ENCODE data around the gene ADGRL1.

DNA sequence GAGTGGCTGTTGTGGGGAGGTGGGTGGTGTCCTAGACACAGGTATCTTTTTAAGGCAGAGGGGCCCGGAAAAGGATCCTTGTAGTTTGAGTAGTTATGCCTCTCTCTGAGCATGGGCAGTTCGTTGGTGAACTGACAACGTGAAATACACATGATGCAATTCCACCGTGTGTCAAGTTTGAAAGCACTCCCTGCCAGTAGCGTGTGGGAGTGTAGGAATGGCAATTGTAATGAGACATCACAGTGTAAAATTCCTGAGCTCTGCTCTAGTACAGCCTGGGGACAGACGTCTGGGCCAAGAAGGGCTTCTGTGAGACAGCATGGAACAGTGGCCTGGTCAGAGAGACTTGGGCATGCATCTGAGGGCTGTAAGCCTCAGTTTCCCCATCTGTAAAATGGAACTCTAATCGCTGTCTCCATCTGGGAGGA, 59.2 kb downstream of the ADGRL1 start:
- TF ChIP-seq, protein P1, sequence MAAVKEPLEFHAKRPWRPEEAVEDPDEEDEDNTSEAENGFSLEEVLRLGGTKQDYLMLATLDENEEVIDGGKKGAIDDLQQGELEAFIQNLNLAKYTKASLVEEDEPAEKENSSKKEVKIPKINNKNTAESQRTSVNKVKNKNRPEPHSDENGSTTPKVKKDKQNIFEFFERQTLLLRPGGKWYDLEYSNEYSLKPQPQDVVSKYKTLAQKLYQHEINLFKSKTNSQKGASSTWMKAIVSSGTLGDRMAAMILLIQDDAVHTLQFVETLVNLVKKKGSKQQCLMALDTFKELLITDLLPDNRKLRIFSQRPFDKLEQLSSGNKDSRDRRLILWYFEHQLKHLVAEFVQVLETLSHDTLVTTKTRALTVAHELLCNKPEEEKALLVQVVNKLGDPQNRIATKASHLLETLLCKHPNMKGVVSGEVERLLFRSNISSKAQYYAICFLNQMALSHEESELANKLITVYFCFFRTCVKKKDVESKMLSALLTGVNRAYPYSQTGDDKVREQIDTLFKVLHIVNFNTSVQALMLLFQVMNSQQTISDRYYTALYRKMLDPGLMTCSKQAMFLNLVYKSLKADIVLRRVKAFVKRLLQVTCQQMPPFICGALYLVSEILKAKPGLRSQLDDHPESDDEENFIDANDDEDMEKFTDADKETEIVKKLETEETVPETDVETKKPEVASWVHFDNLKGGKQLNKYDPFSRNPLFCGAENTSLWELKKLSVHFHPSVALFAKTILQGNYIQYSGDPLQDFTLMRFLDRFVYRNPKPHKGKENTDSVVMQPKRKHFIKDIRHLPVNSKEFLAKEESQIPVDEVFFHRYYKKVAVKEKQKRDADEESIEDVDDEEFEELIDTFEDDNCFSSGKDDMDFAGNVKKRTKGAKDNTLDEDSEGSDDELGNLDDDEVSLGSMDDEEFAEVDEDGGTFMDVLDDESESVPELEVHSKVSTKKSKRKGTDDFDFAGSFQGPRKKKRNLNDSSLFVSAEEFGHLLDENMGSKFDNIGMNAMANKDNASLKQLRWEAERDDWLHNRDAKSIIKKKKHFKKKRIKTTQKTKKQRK (IDR thresholded peaks at IDR 0.05; ENCODE audit: low read depth, low read length) = no peak
- TF ChIP-seq POLR2A (IDR thresholded peaks at IDR 0.05; ENCODE audit: low read depth, low read length) (no peak), YY1 (IDR thresholded peaks at IDR 0.05; ENCODE audit: low read depth, low read length) (no peak), POLR2AphosphoS5 (IDR thresholded peaks at IDR 0.05; ENCODE audit: low read length) (no peak), YBX1 (IDR thresholded peaks at IDR 0.05) (no peak), MYC (IDR thresholded peaks at IDR 0.05; ENCODE audit: insufficient read depth, insufficient read length, insufficient replicate concordance, low read length, severe bottlenecking) (no peak)
- TF ChIP-seq, protein P2, sequence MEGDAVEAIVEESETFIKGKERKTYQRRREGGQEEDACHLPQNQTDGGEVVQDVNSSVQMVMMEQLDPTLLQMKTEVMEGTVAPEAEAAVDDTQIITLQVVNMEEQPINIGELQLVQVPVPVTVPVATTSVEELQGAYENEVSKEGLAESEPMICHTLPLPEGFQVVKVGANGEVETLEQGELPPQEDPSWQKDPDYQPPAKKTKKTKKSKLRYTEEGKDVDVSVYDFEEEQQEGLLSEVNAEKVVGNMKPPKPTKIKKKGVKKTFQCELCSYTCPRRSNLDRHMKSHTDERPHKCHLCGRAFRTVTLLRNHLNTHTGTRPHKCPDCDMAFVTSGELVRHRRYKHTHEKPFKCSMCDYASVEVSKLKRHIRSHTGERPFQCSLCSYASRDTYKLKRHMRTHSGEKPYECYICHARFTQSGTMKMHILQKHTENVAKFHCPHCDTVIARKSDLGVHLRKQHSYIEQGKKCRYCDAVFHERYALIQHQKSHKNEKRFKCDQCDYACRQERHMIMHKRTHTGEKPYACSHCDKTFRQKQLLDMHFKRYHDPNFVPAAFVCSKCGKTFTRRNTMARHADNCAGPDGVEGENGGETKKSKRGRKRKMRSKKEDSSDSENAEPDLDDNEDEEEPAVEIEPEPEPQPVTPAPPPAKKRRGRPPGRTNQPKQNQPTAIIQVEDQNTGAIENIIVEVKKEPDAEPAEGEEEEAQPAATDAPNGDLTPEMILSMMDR (IDR thresholded peaks at IDR 0.05 in 2 of 3, conservative IDR thresholded peaks at IDR 0.05 in 1 of 3; ENCODE audit: control insufficient read depth in 2 of 3, extremely low read depth in 1 of 3, insufficient read depth in 1 of 3, low read depth in 3 of 3, low read length in 3 of 3) = no peak
- TF ChIP-seq, protein P3, sequence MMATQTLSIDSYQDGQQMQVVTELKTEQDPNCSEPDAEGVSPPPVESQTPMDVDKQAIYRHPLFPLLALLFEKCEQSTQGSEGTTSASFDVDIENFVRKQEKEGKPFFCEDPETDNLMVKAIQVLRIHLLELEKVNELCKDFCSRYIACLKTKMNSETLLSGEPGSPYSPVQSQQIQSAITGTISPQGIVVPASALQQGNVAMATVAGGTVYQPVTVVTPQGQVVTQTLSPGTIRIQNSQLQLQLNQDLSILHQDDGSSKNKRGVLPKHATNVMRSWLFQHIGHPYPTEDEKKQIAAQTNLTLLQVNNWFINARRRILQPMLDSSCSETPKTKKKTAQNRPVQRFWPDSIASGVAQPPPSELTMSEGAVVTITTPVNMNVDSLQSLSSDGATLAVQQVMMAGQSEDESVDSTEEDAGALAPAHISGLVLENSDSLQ (IDR thresholded peaks at IDR 0.05) = no peak
- TF ChIP-seq, protein P4, sequence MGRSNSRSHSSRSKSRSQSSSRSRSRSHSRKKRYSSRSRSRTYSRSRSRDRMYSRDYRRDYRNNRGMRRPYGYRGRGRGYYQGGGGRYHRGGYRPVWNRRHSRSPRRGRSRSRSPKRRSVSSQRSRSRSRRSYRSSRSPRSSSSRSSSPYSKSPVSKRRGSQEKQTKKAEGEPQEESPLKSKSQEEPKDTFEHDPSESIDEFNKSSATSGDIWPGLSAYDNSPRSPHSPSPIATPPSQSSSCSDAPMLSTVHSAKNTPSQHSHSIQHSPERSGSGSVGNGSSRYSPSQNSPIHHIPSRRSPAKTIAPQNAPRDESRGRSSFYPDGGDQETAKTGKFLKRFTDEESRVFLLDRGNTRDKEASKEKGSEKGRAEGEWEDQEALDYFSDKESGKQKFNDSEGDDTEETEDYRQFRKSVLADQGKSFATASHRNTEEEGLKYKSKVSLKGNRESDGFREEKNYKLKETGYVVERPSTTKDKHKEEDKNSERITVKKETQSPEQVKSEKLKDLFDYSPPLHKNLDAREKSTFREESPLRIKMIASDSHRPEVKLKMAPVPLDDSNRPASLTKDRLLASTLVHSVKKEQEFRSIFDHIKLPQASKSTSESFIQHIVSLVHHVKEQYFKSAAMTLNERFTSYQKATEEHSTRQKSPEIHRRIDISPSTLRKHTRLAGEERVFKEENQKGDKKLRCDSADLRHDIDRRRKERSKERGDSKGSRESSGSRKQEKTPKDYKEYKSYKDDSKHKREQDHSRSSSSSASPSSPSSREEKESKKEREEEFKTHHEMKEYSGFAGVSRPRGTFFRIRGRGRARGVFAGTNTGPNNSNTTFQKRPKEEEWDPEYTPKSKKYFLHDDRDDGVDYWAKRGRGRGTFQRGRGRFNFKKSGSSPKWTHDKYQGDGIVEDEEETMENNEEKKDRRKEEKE (IDR thresholded peaks at IDR 0.05) = no peak
- TF ChIP-seq, protein P5, sequence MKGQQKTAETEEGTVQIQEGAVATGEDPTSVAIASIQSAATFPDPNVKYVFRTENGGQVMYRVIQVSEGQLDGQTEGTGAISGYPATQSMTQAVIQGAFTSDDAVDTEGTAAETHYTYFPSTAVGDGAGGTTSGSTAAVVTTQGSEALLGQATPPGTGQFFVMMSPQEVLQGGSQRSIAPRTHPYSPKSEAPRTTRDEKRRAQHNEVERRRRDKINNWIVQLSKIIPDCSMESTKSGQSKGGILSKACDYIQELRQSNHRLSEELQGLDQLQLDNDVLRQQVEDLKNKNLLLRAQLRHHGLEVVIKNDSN (IDR thresholded peaks at IDR 0.05; ENCODE audit: borderline replicate concordance, extremely low read length, insufficient read depth, low read depth, low read length) = no peak

All from GM12878 (cell line).